D341Med (cell line): Measurements from ENCODE around the gene F2RL3.

Experiments
- DNase-seq: peaks from one replicate; pipeline ENCODE4 v3.0.0; 2012; ENCODE audit warnings: low spot score

Gene F2RL3

DNA sequence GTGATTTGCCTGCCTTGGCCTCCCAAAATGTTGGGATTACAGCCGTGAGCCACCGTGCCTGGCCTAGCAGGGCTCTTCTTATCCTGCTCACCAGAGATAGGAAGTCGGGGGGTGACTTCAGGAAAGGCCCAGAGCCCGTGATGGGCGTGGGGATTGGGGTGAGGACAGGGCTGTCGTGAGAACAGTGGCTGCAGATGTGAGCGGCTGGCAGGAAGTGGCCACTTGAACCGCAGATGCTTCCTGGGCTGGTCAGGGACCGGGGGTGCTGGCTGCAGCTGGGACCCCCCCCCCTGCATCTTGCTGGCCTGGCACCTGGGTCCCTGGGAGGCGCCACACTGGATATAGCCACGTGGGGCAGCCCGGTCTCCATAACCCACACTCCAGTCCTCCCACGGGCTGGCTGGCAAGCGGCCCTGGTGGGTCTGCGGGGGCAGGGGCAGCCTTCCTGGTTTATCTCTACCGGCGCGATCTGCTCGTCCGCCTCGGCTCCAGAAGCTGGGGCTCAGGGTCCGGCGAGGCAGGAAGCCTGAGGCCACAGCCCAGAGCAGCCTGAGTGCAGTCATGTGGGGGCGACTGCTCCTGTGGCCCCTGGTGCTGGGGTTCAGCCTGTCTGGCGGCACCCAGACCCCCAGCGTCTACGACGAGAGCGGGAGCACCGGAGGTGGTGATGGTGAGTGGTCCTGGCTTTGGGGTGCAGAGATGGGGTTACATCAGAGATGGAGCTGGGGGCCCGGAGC is at the start of gene F2RL3:
Gene F2RL3 (plus strand): TSS at position 371 of the 737 bp plus-strand sequence. CDS start 191 bp downstream, at position 562.
- DNase-seq, result no peak

GRCh38 chr19:16841391-16841926 is 47.3 kb upstream of the F2RL3 start:
- DNase-seq, result no peak

GRCh38 chr19:16846901-16847300 is 41.9 kb upstream of the F2RL3 start:
- DNase-seq, result no peak

DNA sequence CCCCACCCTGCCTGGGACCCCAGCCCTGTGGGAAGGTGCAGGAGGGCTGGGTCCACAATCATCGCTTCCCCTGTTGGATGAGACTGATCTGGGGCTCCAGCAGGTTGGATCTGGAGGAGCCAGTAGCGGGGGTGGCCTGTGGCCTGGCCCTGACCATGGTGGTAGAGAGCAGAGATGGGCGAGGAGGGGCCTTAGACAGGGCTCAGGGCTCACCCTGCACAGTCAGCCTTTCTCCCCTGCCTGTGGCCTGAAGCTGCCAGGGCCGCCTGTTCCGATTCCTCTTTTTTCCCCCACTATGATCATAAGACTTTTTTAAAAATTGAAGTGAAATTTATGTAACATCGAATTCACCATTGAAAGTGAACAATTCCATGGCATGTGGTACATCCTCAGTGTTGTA is 41.4 kb upstream of the F2RL3 start:
- DNase-seq, result no peak

DNA sequence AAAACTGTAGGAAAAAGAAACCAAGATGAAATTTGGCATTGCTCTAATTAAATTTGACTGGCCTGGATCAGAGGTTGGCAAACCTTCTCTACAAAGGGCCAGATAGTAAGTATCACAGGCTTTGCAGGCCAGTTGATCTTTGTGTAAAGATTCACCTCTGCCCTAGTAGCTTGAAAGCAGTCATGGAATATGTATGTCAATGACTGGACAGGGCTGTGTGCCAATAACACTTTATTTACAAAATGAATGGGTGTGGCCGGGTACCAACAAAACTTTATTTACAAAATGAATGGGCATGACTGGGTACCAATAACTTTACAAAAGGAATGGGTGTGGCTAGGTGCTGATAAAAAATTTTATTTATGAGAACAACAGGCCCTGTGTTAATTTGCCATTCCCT is 39.6 kb upstream of the F2RL3 start:
- no peak for DNase-seq

DNA sequence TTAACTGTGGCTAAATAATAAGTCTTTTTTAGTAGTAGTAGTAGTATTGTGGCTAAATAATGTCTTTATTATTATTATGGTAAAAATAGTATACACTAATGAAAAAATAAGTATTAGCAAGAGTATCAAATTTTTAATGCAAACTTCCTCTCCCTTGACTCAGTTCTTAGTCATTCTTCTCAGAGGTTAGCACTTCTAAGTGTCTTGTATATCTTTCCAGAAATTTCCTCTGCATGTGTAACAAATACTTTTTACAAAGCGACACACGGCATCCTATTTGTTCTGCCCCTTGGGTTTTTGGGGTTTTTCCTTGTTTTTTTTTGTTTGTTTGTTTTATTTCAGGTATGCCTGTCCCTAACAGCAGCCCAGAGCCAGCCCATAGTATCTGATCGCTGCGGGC is 38.7 kb upstream of the F2RL3 start:
- DNase-seq, result no peak

DNA sequence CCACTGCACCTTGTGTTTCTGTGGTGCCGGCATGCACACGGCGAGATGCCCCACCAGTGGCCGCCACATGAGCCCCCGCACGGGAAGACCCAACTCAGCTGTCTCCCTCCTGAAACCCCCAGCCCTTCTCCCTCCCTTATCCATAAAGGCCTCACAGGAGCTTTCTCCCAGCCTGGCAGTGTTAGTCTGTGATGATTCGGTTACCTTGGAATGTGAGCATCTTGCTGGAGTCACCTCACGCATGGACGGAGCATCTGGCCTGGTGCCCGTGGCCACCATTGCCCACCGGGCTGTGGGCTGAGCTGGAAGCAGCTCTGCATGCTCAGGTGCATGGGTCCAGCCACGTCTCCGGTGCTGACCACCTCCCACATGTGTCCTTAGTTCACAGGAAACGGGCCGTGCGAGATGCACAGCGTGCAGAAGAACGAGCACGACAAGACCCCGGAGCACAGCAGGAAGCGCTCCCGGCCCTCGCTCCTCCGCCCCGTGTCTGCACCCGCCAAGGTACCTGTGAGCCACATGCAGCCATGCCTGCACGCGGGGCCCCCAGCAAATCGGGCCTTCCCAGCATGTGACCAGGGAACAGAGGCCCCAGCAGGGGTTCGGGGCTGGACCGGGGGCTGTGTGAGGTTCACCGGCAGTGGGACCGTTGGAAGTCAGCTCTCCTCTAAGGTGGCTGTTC is 37.6 kb upstream of the F2RL3 start:
- DNase-seq, result no peak

GRCh38 chr19:16853066-16853465 is 35.7 kb upstream of the F2RL3 start:
- DNase-seq, result no peak

DNA sequence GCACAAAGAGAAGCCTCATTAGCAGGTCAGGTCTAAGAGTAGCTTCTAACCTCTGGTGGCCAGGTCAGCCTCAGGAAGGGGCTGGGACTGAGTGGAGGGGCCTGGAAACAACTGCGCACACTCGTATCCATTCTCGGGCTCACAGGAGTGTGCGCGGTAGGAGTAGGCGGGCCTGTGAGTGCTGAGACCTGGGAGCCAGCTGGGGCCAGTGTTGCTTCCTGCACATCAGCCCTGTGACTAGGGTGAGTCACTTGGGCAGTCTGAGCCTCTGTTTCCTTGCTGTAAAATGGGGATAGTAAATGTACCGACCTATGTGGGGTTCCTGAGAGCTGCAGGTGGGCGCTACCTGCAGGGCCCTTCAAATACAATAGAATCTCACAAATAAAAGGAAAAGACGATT is 32.7 kb upstream of the F2RL3 start:
- no peak for DNase-seq

DNA sequence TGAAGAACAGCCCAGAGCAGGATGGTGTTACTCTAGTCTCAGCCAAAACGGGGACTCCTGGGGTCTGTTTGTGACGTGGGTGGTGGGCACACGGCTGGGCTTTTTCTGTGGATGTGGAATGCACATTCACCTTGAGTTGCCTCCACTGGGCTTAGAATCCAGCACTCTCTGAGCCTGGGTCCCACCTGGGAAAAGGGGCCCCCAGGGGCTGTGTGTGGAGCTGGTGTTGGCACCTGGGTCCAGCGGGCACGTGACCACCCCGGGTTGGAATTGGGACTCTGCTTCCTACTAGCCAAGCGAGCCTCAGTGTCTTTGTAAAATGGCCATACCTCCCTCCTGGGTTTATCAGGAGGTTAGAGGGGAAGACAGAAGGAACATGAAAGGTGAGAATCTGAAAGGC is 29.2 kb upstream of the F2RL3 start:
- no peak for DNase-seq

GRCh38 chr19:16860118-16860517 is 28.7 kb upstream of the F2RL3 start:
- DNase-seq, result no peak

- DNase-seq, result no peak
Observed at GRCh38 chr19:16861011-16861410, 27.8 kb upstream of the F2RL3 start.

GRCh38 chr19:16861834-16862233 is 27.0 kb upstream of the F2RL3 start:
- no peak for DNase-seq

GRCh38 chr19:16862826-16863415 is 25.9 kb upstream of the F2RL3 start:
- no peak for DNase-seq

- DNase-seq, result no peak
Observed at GRCh38 chr19:16867211-16867610, 21.6 kb upstream of the F2RL3 start.

- no peak for DNase-seq
Observed at GRCh38 chr19:16868423-16869130, 20.2 kb upstream of the F2RL3 start.

GRCh38 chr19:16869331-16869972 is 19.3 kb upstream of the F2RL3 start:
- DNase-seq, result no peak

DNA sequence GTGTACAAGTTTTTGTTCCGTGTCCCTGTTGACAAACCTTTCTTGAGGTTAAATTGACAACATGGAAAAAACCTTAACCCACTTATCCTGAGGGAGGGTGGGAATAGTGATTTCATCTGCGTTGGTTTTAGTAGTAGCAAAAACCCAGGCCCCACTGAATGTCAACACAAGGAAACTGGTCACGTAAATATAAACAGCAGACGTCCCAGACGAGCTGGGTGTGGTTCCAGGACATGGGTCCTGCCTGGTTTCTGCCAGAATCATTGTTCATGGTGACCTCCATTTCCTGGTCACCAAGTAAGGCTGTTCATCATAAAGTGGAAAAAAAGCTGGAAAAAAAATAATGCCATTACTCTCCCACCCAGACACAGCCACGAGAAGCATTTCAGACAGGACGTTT is 16.9 kb upstream of the F2RL3 start:
- DNase-seq, result no peak

DNA sequence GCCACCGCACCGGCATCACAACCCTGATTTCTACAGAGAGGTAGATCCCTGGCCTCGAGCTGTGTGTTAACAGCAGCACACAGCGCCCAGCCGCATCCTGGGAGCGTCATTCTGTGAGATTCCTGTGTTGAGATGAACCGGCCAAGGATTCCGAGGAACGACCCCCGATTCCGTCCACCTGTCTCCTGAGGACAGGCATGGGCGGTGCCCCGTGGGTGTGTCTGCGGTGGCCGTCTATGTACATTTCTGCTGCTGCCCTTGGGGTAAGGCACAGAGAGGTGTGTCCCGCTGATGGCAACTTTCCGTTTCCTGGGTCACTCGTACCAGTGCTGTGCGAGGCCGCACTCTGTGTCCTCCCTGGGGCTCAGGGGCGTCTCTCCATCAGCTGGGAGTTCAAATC is 16.1 kb upstream of the F2RL3 start:
- no peak for DNase-seq

DNA sequence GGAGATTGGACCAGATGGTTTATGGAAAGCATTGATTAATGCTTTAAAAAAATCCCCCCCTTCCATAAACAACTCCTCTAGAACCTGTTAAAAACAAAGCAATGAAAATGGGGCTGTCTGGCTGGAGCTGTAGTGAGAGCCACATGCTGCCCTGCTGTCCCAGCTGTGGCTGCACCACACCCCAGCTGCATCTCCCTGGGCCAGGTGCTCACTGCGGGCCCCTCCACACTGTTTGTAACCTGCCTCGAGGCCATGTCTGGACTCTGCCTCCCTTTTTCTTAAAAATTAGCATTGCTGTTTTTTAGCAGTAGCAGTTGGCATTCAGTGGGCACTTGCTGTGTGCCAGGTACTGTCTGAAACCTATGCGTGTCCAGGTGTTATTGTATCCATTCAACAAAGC is 15.2 kb upstream of the F2RL3 start:
- DNase-seq, result no peak

GRCh38 chr19:16874250-16874977 is 14.4 kb upstream of the F2RL3 start:
- DNase-seq, result no peak
